RWPE2 (cell line): Measurements from ENCODE around the gene ANTXRL.
"Not testable (repeated sequence)": the region's sequence is repeated elsewhere in the genome, so short reads cannot be mapped to it uniquely, and the experiment has no call there.

Experiments
- ATAC-seq: fragments of 200-7000 bp; cut with Tn5 transposase; 3 replicates; pipeline ENCODE4 v1.9.1; 2021; ENCODE audit warnings: low read depth
- DNase-seq: peaks from one replicate; pipeline ENCODE4 v3.0.0-alpha.2; 2020; ENCODE audit warnings: low spot score
- H3K27ac ChIP-seq: fragments of 450-650 bp; 2 replicates; pipeline ENCODE4 v1.5.1; 2017; ENCODE audit warnings: mild to moderate bottlenecking; ENCODE audit not compliant: poor library complexity, severe bottlenecking
- H3K27me3 ChIP-seq: fragments of 250-450 bp; sonication (Bioruptor Pico); 2 replicates; pipeline ENCODE4 v1.5.1; 2021; ENCODE audit warnings: mild to moderate bottlenecking, moderate library complexity; ENCODE audit not compliant: insufficient read depth, poor library complexity, severe bottlenecking
- H3K36me3 ChIP-seq: fragments of 250-450 bp; sonication (Bioruptor Pico); 2 replicates; pipeline ENCODE4 v1.5.1; 2020; ENCODE audit warnings: low read depth, mild to moderate bottlenecking, moderate library complexity
- H3K4me1 ChIP-seq: fragments of 250-450 bp; sonication (Bioruptor Pico); 2 replicates; pipeline ENCODE4 v1.5.1; 2021; ENCODE audit warnings: mild to moderate bottlenecking, moderate library complexity; ENCODE audit not compliant: insufficient read depth, poor library complexity, severe bottlenecking
- H3K4me3 ChIP-seq: fragments of 250-450 bp; sonication (Bioruptor Pico); 2 replicates; pipeline ENCODE4 v1.5.1; 2021; ENCODE audit warnings: mild to moderate bottlenecking, moderate library complexity; ENCODE audit not compliant: severe bottlenecking
- H3K9me3 ChIP-seq: fragments of 250-450 bp; sonication (Bioruptor Pico); 2 replicates; pipeline ENCODE4 v1.5.1; 2021; ENCODE audit warnings: mild to moderate bottlenecking, moderate library complexity; ENCODE audit not compliant: severe bottlenecking
- TF ChIP-seq, protein P1 (sequence below): fragments of 450-650 bp; IDR thresholded peaks from one replicate; pipeline ENCODE4 v1.5.1; 2017; ENCODE audit warnings: mild to moderate bottlenecking, moderate library complexity; ENCODE audit not compliant: poor library complexity, severe bottlenecking

ANTXRL gene

DNA sequence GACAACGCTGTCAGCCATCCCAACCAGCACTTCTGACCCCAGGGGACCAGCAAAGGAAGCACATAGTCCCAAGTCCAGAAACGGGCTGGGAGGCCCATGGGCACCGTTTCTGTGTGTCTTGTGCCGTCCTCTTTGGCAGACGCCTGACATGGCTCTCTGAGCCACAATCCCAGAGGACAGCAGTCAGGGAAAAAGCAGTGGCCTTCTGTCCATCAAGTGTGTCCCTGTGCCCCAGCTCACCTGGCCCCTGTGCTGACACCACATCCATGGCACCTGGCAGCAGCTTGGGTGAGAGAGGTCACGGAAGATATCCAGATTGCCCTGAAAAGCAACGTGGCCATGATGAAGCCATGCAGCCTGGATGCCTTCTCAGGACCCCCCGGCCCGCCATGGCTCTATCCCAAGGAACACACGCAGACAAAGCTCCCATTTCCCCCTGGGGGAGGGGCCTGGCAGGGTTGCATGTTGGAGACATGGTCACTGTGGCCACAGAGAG, 38.1 kb upstream of the ANTXRL start:
- TF ChIP-seq, protein P1, sequence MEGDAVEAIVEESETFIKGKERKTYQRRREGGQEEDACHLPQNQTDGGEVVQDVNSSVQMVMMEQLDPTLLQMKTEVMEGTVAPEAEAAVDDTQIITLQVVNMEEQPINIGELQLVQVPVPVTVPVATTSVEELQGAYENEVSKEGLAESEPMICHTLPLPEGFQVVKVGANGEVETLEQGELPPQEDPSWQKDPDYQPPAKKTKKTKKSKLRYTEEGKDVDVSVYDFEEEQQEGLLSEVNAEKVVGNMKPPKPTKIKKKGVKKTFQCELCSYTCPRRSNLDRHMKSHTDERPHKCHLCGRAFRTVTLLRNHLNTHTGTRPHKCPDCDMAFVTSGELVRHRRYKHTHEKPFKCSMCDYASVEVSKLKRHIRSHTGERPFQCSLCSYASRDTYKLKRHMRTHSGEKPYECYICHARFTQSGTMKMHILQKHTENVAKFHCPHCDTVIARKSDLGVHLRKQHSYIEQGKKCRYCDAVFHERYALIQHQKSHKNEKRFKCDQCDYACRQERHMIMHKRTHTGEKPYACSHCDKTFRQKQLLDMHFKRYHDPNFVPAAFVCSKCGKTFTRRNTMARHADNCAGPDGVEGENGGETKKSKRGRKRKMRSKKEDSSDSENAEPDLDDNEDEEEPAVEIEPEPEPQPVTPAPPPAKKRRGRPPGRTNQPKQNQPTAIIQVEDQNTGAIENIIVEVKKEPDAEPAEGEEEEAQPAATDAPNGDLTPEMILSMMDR = no peak
- DNase-seq (no peak), ATAC-seq (no peak)
- Histone ChIP-seq H3K27me3 (no peaks in the 10 kb centered on the region), H3K36me3 (no peaks in the 10 kb centered on the region), H3K4me1 (no peaks in the 10 kb centered on the region), H3K9me3 (no peaks in the 10 kb centered on the region), H3K27ac (no peak overlapping the region), H3K4me3 (no peak overlapping the region)

DNA sequence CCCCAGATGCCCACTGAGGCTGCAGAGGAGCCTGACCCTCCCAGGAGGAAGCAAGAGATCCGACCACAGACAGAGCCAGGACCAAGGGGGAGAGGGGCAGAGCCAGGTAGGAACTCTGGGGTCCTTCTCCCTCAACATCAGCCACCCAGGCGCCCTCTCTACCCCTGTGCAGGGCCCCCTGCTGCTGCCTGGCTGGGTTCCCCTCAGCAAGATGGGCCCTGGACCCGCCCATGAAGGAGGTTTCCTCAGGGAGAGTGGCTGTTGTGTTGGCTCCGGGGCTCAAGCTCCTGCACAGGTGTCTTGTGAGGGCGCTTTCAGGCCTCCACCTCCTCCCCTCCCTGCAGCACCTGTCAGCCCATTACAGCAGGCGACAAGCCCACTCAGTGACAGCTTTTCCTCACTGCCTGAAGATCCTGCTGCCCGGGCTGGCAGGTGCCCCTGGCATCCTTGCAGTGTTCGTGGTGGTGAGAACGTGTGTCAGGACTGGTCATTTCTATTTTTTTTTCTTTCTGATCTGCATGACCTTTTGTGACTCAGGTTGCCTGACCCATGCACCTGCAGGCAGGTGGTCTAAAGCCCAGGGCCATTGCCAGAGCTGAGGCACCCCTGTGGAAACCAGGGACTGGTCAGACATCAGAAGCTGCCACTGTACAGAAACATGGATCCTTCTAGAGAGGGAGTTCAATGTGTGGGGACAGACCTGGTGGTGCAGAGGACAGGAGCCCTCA, 37.0 kb upstream of the ANTXRL start:
- H3K4me1 ChIP-seq, DNase-seq, H3K27ac ChIP-seq, H3K9me3 ChIP-seq, H3K4me3 ChIP-seq, H3K27me3 ChIP-seq, ATAC-seq, H3K36me3 ChIP-seq: not testable (repeated sequence)

DNA sequence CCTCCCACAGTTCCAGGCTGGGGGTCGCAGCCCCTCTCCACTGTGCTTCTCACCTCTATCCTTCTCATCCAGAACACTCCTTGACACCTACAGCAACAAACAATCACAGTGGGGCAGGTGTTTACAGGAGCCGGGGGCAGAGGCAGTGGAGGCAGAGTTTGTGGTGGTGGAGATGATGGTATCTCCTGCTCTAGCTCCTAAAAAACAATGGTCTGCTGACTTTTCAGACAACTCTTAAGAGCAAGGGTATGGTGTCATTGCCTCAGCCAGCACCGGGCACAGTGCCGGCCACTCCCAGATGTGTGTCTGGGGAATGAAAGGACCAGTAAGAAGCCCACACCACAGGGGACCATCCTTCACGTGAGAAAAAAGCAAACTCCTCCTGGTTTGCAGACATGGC, 36.3 kb upstream of the ANTXRL start:
- H3K36me3 ChIP-seq = no peaks in the 10 kb centered on the region
- TF ChIP-seq, protein P1 = no peak
- no peaks in the 10 kb centered on the region for H3K27me3 ChIP-seq
- no peak overlapping the region for H3K27ac ChIP-seq
- no peak overlapping the region for H3K4me3 ChIP-seq
- DNase-seq = no peak
- ATAC-seq = no peak
- H3K9me3 ChIP-seq = no peaks in the 10 kb centered on the region
- H3K4me1 ChIP-seq = no peaks in the 10 kb centered on the region

DNA sequence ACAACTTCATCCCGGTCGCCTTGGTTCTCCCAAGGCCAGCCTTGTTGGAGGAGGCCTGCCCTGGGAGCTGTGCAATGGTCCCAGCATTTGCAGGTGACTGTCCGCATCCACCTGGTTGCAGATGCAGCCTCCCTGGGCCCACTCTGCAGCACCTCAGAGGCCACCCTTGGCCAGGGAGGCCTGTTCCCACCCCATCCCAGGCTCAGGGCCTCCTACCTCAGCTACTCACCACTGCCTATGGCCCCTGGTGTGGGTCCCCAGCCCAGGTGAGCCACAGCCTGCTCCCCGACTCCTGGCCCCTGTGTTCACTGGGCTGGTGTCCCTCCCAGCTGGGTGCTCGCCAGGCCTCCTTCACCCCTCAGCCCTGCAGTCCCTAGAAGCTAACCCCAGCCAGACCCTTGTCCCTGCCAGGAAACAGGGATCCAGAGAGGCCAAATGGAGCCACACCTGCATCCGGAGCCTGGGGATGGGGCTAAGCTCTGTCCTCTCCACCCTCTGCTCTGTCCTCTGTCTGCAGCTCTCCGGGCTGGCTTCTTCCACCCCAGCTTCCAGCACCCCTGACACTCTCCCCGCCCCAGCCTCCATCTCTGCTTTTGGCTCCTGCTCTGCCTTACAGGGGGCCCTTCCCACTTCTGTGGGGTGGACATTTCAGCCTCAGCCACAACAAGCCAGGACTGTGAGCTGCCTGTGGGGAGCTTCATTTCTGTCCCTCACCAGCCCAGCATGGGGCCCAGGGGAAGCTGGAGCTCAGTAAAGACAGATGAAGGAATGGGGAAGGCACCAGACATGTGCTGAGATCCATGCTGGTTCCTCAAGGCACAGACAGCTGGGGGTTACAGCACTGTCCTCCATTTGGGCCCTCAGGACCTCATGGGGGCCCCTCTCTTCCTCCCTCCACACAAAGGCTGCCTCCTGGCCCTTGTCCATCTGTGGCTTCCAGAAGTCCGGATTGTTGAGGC, 35.6 kb upstream of the ANTXRL start:
- no peaks in the 10 kb centered on the region for H3K9me3 ChIP-seq
- no peak overlapping the region for H3K27ac ChIP-seq
- no peaks in the 10 kb centered on the region for H3K27me3 ChIP-seq
- H3K4me1 ChIP-seq = no peaks in the 10 kb centered on the region
- no peak for DNase-seq
- TF ChIP-seq, protein P1 = no peak
- no peak for ATAC-seq
- no peak overlapping the region for H3K4me3 ChIP-seq
- H3K36me3 ChIP-seq = no peaks in the 10 kb centered on the region
